H1 (cell line): ENCODE measurements around the gene UGT2B7.

Source experiments
- POLR2A ChIP-seq, 2 experiments: IDR thresholded peaks; 1 replicate in 1 of 2; 2 replicates in 1 of 2; pipeline ENCODE4 v1.6.1; 2011; ENCODE audit warnings: low read depth in 2 of 2, low read length in 2 of 2, mild to moderate bottlenecking in 2 of 2; ENCODE audit errors: control extremely low read depth in 1 of 2
- POLR2AphosphoS5 ChIP-seq: IDR thresholded peaks from 2 replicates; pipeline ENCODE4 v1.6.1; 2011; ENCODE audit warnings: low read depth, low read length
- SP1 ChIP-seq: IDR thresholded peaks from 2 replicates; pipeline ENCODE4 v1.6.1; 2011; ENCODE audit warnings: low read depth, low read length
- TAF1 ChIP-seq: IDR thresholded peaks from 2 replicates; pipeline ENCODE4 v1.6.1; 2011; ENCODE audit warnings: mild to moderate bottlenecking, low read depth, low read length
- TF ChIP-seq, protein P1 (sequence below), 3 experiments: IDR thresholded peaks; 1 replicate in 2 of 3; 2 replicates in 1 of 3; pipeline versions ENCODE4 v1.5.1 to v1.6.1; 2011; ENCODE audit warnings: low read length in 3 of 3, mild to moderate bottlenecking in 3 of 3, inconsistent platforms in 2 of 3, low read depth in 1 of 3, moderate library complexity in 1 of 3; ENCODE audit not compliant: insufficient read depth in 1 of 3; ENCODE audit errors: control extremely low read depth in 1 of 3

DNA sequence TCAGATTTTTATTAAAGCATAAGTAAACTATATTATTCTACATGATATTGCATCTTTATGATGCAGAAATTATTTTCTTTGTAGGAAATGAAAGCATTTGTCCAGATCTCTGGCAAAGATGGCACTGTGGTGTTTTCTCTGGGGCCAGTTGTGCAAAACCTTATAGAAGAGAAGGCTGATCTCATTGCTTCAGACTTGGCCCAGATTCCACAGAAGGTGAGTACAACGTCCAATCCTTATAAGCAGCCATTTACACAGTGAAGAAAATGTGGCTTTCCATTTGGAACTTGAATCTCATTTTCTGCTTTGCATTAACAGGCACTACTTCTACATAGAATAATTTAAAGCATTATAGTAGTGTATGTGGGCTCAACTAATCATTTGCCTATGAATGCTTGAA lies 6.9 kb upstream of the UGT2B7 start:
- no peak for TF ChIP-seq SP1
- TF ChIP-seq POLR2A (IDR thresholded peaks at IDR 0.05; ENCODE audit: control extremely low read depth in 1 of 2, low read depth in 2 of 2, low read length in 2 of 2) = no peak
- no peak for TF ChIP-seq POLR2AphosphoS5
- no peak for TF ChIP-seq TAF1
- TF ChIP-seq, protein P1, sequence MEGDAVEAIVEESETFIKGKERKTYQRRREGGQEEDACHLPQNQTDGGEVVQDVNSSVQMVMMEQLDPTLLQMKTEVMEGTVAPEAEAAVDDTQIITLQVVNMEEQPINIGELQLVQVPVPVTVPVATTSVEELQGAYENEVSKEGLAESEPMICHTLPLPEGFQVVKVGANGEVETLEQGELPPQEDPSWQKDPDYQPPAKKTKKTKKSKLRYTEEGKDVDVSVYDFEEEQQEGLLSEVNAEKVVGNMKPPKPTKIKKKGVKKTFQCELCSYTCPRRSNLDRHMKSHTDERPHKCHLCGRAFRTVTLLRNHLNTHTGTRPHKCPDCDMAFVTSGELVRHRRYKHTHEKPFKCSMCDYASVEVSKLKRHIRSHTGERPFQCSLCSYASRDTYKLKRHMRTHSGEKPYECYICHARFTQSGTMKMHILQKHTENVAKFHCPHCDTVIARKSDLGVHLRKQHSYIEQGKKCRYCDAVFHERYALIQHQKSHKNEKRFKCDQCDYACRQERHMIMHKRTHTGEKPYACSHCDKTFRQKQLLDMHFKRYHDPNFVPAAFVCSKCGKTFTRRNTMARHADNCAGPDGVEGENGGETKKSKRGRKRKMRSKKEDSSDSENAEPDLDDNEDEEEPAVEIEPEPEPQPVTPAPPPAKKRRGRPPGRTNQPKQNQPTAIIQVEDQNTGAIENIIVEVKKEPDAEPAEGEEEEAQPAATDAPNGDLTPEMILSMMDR (IDR thresholded peaks at IDR 0.05; ENCODE audit: control extremely low read depth in 1 of 3, insufficient read depth in 1 of 3, low read depth in 1 of 3, low read length in 3 of 3) = no peak
